IMR-90 (cell line): Measurements from ENCODE around the gene KDM8. TPM values are rescaled to one million over a fixed set of nuclear protein-coding genes. Genes with fewer than 3 reads are reported as not detected.
A peak's percentile ranks its signal among the peaks of the same experiment; 100 is the strongest.

ENCODE experiments used
- ATAC-seq: fragments of 200-7000 bp; cut with Tn5 transposase; 2 replicates; pipeline ENCODE4 v1.9.1; 2020; ENCODE audit warnings: low read depth, mild to moderate bottlenecking, moderate library complexity
- BruUV-seq: library from RNA; stranded (reverse); fragments of 400-500 nt; replicated peaks from 2 replicates; lab custom pipeline; 2021; lab: Mats Ljungman, UMichigan
- CTCF ChIA-PET: fragments of 300-600 bp; formaldehyde crosslinking; extraction: SDS; loops from one replicate; lab custom pipeline; 2021; ENCODE audit warnings: antibody characterized with exemption; lab: Yijun Ruan, JAX
- POLR2A ChIA-PET: fragments of 300-600 bp; sonication (Branson Sonifier 250); formaldehyde crosslinking; loops from one replicate; lab custom pipeline; 2022; ENCODE audit warnings: antibody characterized with exemption; ENCODE audit not compliant: unreplicated experiment; lab: Charles Lee
- DNase-seq: peaks from one replicate; pipeline ENCODE4 v3.0.0; 2013
- H2AFZ ChIP-seq: replicated peaks from 2 replicates; pipeline ENCODE3; 2013; ENCODE audit warnings: low read length, mild to moderate bottlenecking; ENCODE audit not compliant: poor library complexity
- H2AK5ac ChIP-seq: 2 replicates; pipeline ENCODE4 v1.6.1; 2013; ENCODE audit warnings: low read depth, low read length, inconsistent platforms
- H2AK9ac ChIP-seq: replicated peaks from 2 replicates; pipeline ENCODE3; 2013; ENCODE audit warnings: mild to moderate bottlenecking, low read depth, low read length, moderate library complexity; ENCODE audit not compliant: poor library complexity
- H2BK120ac ChIP-seq: 2 replicates; pipeline ENCODE4 v1.6.1; 2013; ENCODE audit warnings: low read depth, low read length, inconsistent platforms
- H2BK15ac ChIP-seq: 3 replicates; pipeline ENCODE4 v1.6.1; 2013; ENCODE audit warnings: low read depth, low read length, inconsistent platforms
- H2BK20ac ChIP-seq: 2 replicates; pipeline ENCODE4 v1.6.1; 2013; ENCODE audit warnings: low read depth, mild to moderate bottlenecking, inconsistent platforms, low read length, moderate library complexity
- H2BK5ac ChIP-seq: 2 replicates; pipeline ENCODE4 v1.6.1; 2013; ENCODE audit warnings: mild to moderate bottlenecking, low read depth, low read length, inconsistent platforms; ENCODE audit not compliant: poor library complexity, severe bottlenecking
- H3K14ac ChIP-seq: replicated peaks from 2 replicates; pipeline ENCODE4 v1.6.1; 2013; ENCODE audit warnings: low read depth, low read length, inconsistent platforms
- H3K18ac ChIP-seq: 2 replicates; pipeline ENCODE4 v1.6.1; 2013; ENCODE audit warnings: low read depth, low read length, control low read depth
- H3K23ac ChIP-seq: 2 replicates; pipeline ENCODE4 v1.6.1; 2013; ENCODE audit warnings: low read depth, low read length, inconsistent platforms
- H3K27ac ChIP-seq: 2 replicates; pipeline ENCODE4 v1.5.1; 2013; ENCODE audit warnings: mild to moderate bottlenecking, control low read depth, low read length; ENCODE audit not compliant: insufficient read depth
- H3K27me3 ChIP-seq: 2 replicates; pipeline ENCODE4 v1.6.1; 2013; ENCODE audit warnings: low read length; ENCODE audit not compliant: control insufficient read depth, insufficient read depth
- H3K36me3 ChIP-seq: 2 replicates; pipeline ENCODE4 v1.6.1; 2013; ENCODE audit warnings: low read length, mixed read lengths; ENCODE audit not compliant: control insufficient read depth, insufficient read depth
- H3K4ac ChIP-seq: 2 replicates; pipeline ENCODE4 v1.6.1; 2013; ENCODE audit warnings: low read depth, low read length, inconsistent platforms
- H3K4me1 ChIP-seq: 2 replicates; pipeline ENCODE4 v1.6.1; 2013; ENCODE audit warnings: low read length, mixed read lengths; ENCODE audit not compliant: control insufficient read depth, insufficient read depth
- H3K4me2 ChIP-seq: 2 replicates; pipeline ENCODE4 v1.6.1; 2013; ENCODE audit warnings: low read depth, mild to moderate bottlenecking, control low read depth, low read length, moderate library complexity
- H3K4me3 ChIP-seq: 2 replicates; pipeline ENCODE4 v1.5.1; 2013; ENCODE audit warnings: low read depth, mild to moderate bottlenecking, control low read depth, low read length, moderate library complexity; ENCODE audit not compliant: insufficient read depth
- H3K56ac ChIP-seq: 2 replicates; pipeline ENCODE4 v1.6.1; 2013; ENCODE audit warnings: low read length, inconsistent platforms; ENCODE audit not compliant: insufficient read depth; ENCODE audit errors: extremely low read depth
- H3K79me1 ChIP-seq, 2 experiments: 2 replicates each; pipeline ENCODE4 v1.6.1; 2013; ENCODE audit warnings: low read length in 2 of 2, inconsistent platforms in 1 of 2, low read depth in 1 of 2
- H3K9ac ChIP-seq: 2 replicates; pipeline ENCODE4 v1.6.1; 2013; ENCODE audit warnings: low read depth, low read length, control low read depth
- H3K9me1 ChIP-seq: 2 replicates; pipeline ENCODE4 v1.6.1; 2013; ENCODE audit warnings: low read length, inconsistent platforms; ENCODE audit not compliant: insufficient read depth
- H3K9me3 ChIP-seq: 2 replicates; pipeline ENCODE4 v1.6.1; 2013; ENCODE audit warnings: low read length; ENCODE audit not compliant: control insufficient read depth, insufficient read depth
- H4K20me1 ChIP-seq: 2 replicates; pipeline ENCODE4 v1.6.1; 2013; ENCODE audit warnings: low read length, inconsistent platforms; ENCODE audit not compliant: insufficient read depth
- H4K5ac ChIP-seq: 2 replicates; pipeline ENCODE4 v1.6.1; 2013; ENCODE audit warnings: mild to moderate bottlenecking, low read depth, low read length, control low read depth
- H4K8ac ChIP-seq, 2 experiments: 2 replicates each; pipeline ENCODE4 v1.6.1; 2013; ENCODE audit warnings: low read depth in 2 of 2, low read length in 2 of 2, control low read depth in 1 of 2, inconsistent platforms in 1 of 2
- H4K91ac ChIP-seq: 2 replicates; pipeline ENCODE4 v1.6.1; 2013; ENCODE audit warnings: low read depth, low read length, inconsistent platforms; ENCODE audit not compliant: insufficient read depth
- CEBPB ChIP-seq: IDR thresholded peaks from 2 replicates; pipeline ENCODE4 v1.6.1; 2012; ENCODE audit warnings: low read depth, low read length, improper control_type of control experiment
- MXI1 ChIP-seq: IDR thresholded peaks from 2 replicates; pipeline ENCODE4 v1.6.1; 2012; ENCODE audit warnings: low read depth, mild to moderate bottlenecking, low read length, moderate library complexity, borderline replicate concordance
- NFE2L2 ChIP-seq: fragments of 150-350 bp; IDR thresholded peaks from 2 replicates; pipeline ENCODE4 v1.6.1; 2016; ENCODE audit warnings: low read depth, mild to moderate bottlenecking, low read length
- WGBS, 2 experiments: methylation state at CpG; one replicate each; pipeline versions ENCODE4 v1.1.5 to v1.1.7; 2013; ENCODE audit warnings: missing lambda C conversion rate in 2 of 2; ENCODE audit not compliant: insufficient read length in 1 of 2; ENCODE audit errors: extremely low coverage in 2 of 2; 5-methylcytosine and 5-hydroxymethylcytosine counted together
- dilution Hi-C: fragments of 300-500 bp; cut with HindIII; formaldehyde crosslinking; loops from one replicate; pipeline ENCODE4 v1.14.3; 2018; ENCODE audit warnings: low sequenced_read_pairs; ENCODE audit not compliant: unreplicated experiment
- in situ Hi-C: fragments of 300-500 bp; cut with MboI; formaldehyde crosslinking; loops from 3 replicates; pipeline ENCODE4 v1.14.3; 2019; ENCODE audit warnings: low sequenced_read_pairs, inconsistent platforms, mixed read lengths
- intact Hi-C: fragments of 100-400 bp; cut with micrococcal nuclease; formaldehyde crosslinking; loops from 2 replicates; pipeline ENCODE4 v1.10.0; 2022
- polyA plus RNA-seq, 3 experiments: library from polyadenylated mRNA; depleted of rRNA; stranded (reverse); fragments of >200 nt; gene quantifications; 2 replicates each; pipeline ENCODE4 v1.2.3, GENCODE V29; 2012; ENCODE audit warnings: low replicate concordance in 1 of 3
- total RNA-seq: library from RNA; depleted of rRNA; stranded (reverse); fragments of >200 nt; gene quantifications from 2 replicates; pipeline ENCODE4 v1.2.3, GENCODE V29; 2012

The KDM8 gene
- total and polyA plus RNA-seq, 2 of the 4 experiments (the other 2 are of a cell fraction) = 3.2 to 3.8 TPM

GRCh38 chr16:27226976-27227705, 23.8 kb downstream of the KDM8 start (continued):
- TF ChIP-seq NFE2L2 = no peak

GRCh38 chr16:27228045-27228444, 24.7 kb downstream of the KDM8 start:
- H2BK5ac ChIP-seq = no peak overlapping the region
- peaks cover 14% of the 10 kb centered on the region for H3K9me1 ChIP-seq
- TF ChIP-seq MXI1 = no peak
- peak; percentile 40; the same call in 1 of the 2 replicates for TF ChIP-seq CEBPB
- no peaks in the 10 kb centered on the region for H3K27me3 ChIP-seq
- no peak overlapping the region for H2AFZ ChIP-seq
- H3K56ac ChIP-seq = no peak overlapping the region
- intact Hi-C loops = no loop called here
- H3K79me1 ChIP-seq = peaks cover 0 to 16% of the 10 kb centered on the region in 2 experiments; a peak in 1 of 4 replicates
- H3K27ac ChIP-seq = no peak overlapping the region
- no peak overlapping the region for H3K23ac ChIP-seq
- no peaks in the 10 kb centered on the region for H3K9me3 ChIP-seq
- H2BK20ac ChIP-seq = no peak overlapping the region
- H2AK5ac ChIP-seq = no peak overlapping the region
- in situ Hi-C loops = no loop called here
- no peaks in the 10 kb centered on the region for H4K20me1 ChIP-seq
- no peak overlapping the region for H4K91ac ChIP-seq
- dilution Hi-C loops = no loop called here
- ChIA-PET POLR2A (no interaction called here), CTCF (no interaction called here)
- H2AK9ac ChIP-seq = no peak overlapping the region
- H3K4me3 ChIP-seq = no peak overlapping the region
- no peak for ATAC-seq
- H4K5ac ChIP-seq = no peak overlapping the region
- H3K9ac ChIP-seq = no peak overlapping the region
- no peak overlapping the region for H2BK15ac ChIP-seq
- DNase-seq = no peak
- no TSS peak for BruUV-seq
- H3K14ac ChIP-seq = no peak overlapping the region
- H3K4ac ChIP-seq = no peak overlapping the region
- peaks cover 50% of the 10 kb centered on the region for H3K36me3 ChIP-seq
- peaks cover 9% of the 10 kb centered on the region for H3K4me1 ChIP-seq
- no peak overlapping the region for H3K4me2 ChIP-seq
- H3K18ac ChIP-seq = no peak overlapping the region
- no peak overlapping the region for H2BK120ac ChIP-seq
- no CpG with 5 or more reads among the region's 12 CpGs for WGBS, 2 experiments
- H4K8ac ChIP-seq = no peak overlapping the region
